Spleen (tissue), 11 donors: ENCODE data around the gene FEM1B. TPM values are rescaled to one million over a fixed set of nuclear protein-coding genes. Genes with fewer than 3 reads are reported as not detected.

ENCODE experiments used
- DNase-seq: peaks from one replicate; pipeline ENCODE4 v3.0.0-alpha.2; 2020
- H3K27ac ChIP-seq, 8 donors: fragments of 200-600 bp; sonication (generic) in 7 of 8; 1 replicate in 4 of 8; 2 replicates in 4 of 8; pipeline versions ENCODE4 v1.5.0 to v1.8.0; 2016 to 2021; ENCODE audit warnings: inconsistent platforms in 4 of 8, mild to moderate bottlenecking in 4 of 8, moderate library complexity in 1 of 8
- H3K27me3 ChIP-seq, 7 donors: fragments of 200-600 bp; sonication (generic) in 6 of 7; replicated peaks in 1 of 7; 1 replicate in 4 of 7; 2 replicates in 3 of 7; pipeline versions ENCODE4 v1.5.0 to v1.8.0; 2016 to 2021; ENCODE audit warnings: inconsistent platforms in 3 of 7, mild to moderate bottlenecking in 1 of 7
- H3K36me3 ChIP-seq, 6 donors: fragments of 200-600 bp; sonication (generic) in 5 of 6; 1 replicate in 4 of 6; 2 replicates in 2 of 6; pipeline versions ENCODE4 v1.5.0 to v1.8.0; 2016 to 2021; ENCODE audit warnings: inconsistent platforms in 2 of 6
- H3K4me1 ChIP-seq, 6 donors: fragments of 200-600 bp; sonication (generic) in 5 of 6; 1 replicate in 3 of 6; 2 replicates in 3 of 6; pipeline versions ENCODE4 v1.5.0 to v1.8.0; 2016 to 2021; ENCODE audit warnings: inconsistent platforms in 3 of 6
- H3K4me3 ChIP-seq, 8 donors: fragments of 200-600 bp; sonication (generic) in 7 of 8; 1 replicate in 4 of 8; 2 replicates in 4 of 8; pipeline versions ENCODE4 v1.5.0 to v1.8.0; 2016 to 2021; ENCODE audit warnings: inconsistent platforms in 4 of 8, mild to moderate bottlenecking in 4 of 8, moderate library complexity in 2 of 8
- H3K9me3 ChIP-seq, 8 donors: fragments of 200-600 bp; sonication (generic) in 7 of 8; 1 replicate in 4 of 8; 2 replicates in 4 of 8; pipeline versions ENCODE4 v1.5.0 to v1.8.0; 2016 to 2021; ENCODE audit warnings: inconsistent platforms in 4 of 8
- POLR2A ChIP-seq, 3 donors: fragments of 450-650 bp; IDR thresholded peaks; one replicate each; pipeline ENCODE4 v1.5.1; 2017; ENCODE audit warnings: antibody characterized with exemption in 3 of 3, mild to moderate bottlenecking in 1 of 3
- POLR2AphosphoS5 ChIP-seq, 3 donors: sonication (generic); formaldehyde crosslinking; IDR thresholded peaks; one replicate each; pipeline ENCODE4 v1.5.1; 2017; ENCODE audit warnings: antibody characterized with exemption in 3 of 3
- WGBS, 5 donors: extraction: QIAGEN DNeasy Blood & Tissue Kit in 3 of 5; methylation state at CpG; one replicate each; pipeline versions ENCODE4 v1.1.5 to v1.1.7; 2013 to 2018; 5-methylcytosine and 5-hydroxymethylcytosine counted together
- intact Hi-C: fragments of 100-400 bp; cut with DNase I; formaldehyde crosslinking; loops from one replicate; pipeline ENCODE4 v1.15.0; 2023; ENCODE audit warnings: low total_unique reads
- polyA plus RNA-seq, 3 donors: library from polyadenylated mRNA; stranded (reverse); fragments of 200-250 nt; gene quantifications; one replicate each; pipeline ENCODE4 v1.2.1, GENCODE V29; 2013
- total RNA-seq, 7 donors: library from RNA; depleted of rRNA in 3 of 7; stranded (reverse); fragments of >200 nt in 3 of 7; fragmentation: NEBNext Ultra II Directional in 4 of 7; extraction: Animal tissue kit (Norgen Biotek cat#: 25700) in 4 of 7; gene quantifications; one replicate each; pipeline versions ENCODE4 v1.1.0 to v1.2.1, GENCODE V29; 2016 to 2021
- TF ChIP-seq, protein P1 (sequence below), 11 experiments: fragments of 200-600 bp in 7 of 11; fragments of 450-650 bp in 4 of 11; sonication (generic) in 4 of 11; IDR thresholded peaks in 8 of 11; conservative IDR thresholded peaks in 3 of 11; 1 replicate in 7 of 11; 2 replicates in 4 of 11; pipeline versions ENCODE4 v1.4.0 to v1.8.0; 2016 to 2021; ENCODE audit warnings: antibody characterized with exemption in 11 of 11, inconsistent platforms in 4 of 11, mild to moderate bottlenecking in 1 of 11
- donor health status: healthy with polysubstance abuse.
- donor health status: DM: no; HTN: no; CAD: no; lungs with moderate emphysema.
- donor health status: DM: no; HTN: no; CAD: no.
- donor health status: Bipolar disorder and iron deficiency.
- donor health status: healthy.
- donor health status: DM: no; HTN: no; CAD: no.
- donor health status: DM: yes; HTN: yes; CAD: no.

The FEM1B gene
- total and polyA plus RNA-seq, 10 donors = 6.2 to 63.5 (median 44.9) TPM

DNA sequence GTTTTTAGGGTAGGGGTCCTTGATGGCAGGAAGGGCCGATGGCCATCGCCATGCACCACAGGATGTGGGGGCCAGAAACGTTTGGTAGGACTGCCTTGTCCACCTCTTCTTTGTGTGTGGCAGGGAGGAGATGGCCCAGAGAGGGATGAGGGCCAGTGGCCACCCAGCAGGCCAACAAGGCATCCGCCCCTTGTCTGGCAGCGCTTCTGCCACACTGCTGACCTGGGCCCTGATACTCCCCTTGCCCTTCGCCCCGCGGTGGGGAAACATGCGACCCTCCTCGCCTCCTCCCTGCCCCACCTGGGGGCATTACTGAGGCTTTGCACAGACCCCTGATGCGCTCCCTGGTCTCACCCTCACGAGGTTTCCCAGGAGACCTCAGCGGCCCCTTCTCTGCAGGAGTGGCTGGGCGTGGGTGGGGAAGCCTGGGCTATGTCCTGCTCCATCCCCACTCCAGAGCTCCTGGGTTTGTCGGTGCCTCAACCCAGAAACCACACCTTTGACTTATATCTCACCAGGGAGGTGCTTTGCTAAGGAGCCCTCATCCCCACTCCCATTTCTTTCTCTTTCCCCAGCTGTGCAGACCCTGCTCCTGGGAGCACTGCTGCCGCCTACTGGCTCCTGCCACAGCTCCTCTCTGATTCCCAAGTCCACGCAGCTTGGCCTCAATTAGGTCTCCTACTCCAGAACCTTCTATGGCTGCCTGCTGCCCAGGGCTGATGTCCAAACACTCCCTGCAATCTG, 38.7 kb downstream of the FEM1B start:
- intact Hi-C loops = no loop called here
- WGBS, 5 donors = 77 to 85% (median 81%) methylated on average over 15 to 17 of the region's 17 CpGs
- Histone ChIP-seq H3K4me3 (no peak overlapping the region), H3K27ac (no peak overlapping the region), H3K36me3 (no peaks in the 10 kb centered on the region), H3K27me3 (no peaks in the 10 kb centered on the region), H3K9me3 (no peaks in the 10 kb centered on the region), H3K4me1 (no peaks in the 10 kb centered on the region)
- TF ChIP-seq POLR2AphosphoS5 (IDR thresholded peaks at IDR 0.05) (no peak), POLR2A (IDR thresholded peaks at IDR 0.05) (no peak)
- TF ChIP-seq, protein P1, sequence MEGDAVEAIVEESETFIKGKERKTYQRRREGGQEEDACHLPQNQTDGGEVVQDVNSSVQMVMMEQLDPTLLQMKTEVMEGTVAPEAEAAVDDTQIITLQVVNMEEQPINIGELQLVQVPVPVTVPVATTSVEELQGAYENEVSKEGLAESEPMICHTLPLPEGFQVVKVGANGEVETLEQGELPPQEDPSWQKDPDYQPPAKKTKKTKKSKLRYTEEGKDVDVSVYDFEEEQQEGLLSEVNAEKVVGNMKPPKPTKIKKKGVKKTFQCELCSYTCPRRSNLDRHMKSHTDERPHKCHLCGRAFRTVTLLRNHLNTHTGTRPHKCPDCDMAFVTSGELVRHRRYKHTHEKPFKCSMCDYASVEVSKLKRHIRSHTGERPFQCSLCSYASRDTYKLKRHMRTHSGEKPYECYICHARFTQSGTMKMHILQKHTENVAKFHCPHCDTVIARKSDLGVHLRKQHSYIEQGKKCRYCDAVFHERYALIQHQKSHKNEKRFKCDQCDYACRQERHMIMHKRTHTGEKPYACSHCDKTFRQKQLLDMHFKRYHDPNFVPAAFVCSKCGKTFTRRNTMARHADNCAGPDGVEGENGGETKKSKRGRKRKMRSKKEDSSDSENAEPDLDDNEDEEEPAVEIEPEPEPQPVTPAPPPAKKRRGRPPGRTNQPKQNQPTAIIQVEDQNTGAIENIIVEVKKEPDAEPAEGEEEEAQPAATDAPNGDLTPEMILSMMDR (IDR thresholded peaks at IDR 0.05 in 8 of 11, conservative IDR thresholded peaks at IDR 0.05 in 3 of 11) = no peak
- peak; percentile 50 for DNase-seq

DNA sequence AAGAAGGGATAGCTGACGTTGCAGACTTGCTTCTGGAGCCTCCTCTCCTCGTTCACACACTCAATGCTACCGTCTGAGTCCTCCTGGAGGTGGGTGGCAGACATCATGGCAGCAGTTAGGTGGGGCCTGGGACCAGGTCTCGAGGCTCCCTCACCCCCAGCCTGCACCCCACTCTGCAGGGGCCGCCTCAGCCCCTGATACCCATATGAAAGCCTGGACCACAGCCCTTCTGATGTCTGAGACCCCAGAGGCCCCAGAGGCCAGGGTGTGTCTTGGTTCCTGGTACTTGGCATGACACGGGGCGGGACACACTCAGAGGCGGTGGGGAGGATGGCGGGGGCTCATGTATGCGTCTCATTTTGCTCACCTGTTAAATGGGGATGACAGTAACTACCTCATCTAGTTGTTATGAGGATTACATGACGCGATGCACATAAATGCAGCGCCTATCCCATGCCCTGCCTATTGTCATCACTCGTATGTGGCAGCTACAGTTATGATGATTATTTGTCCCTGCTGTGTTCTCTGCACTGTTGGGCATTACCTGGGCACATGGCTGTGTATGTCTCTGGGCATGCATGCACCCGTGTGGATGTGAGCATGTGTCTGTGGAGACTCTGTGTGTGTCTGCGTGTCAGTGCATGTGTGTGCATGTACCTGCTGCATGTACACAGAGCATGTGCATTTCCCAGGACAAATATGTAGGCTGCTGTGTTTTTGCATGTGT, 39.9 kb downstream of the FEM1B start:
- intact Hi-C loops = no loop called here
- DNase-seq = peak; percentile 64
- H3K36me3 ChIP-seq = no peaks in the 10 kb centered on the region
- no peak overlapping the region for H3K27ac ChIP-seq
- H3K9me3 ChIP-seq = no peaks in the 10 kb centered on the region
- TF ChIP-seq POLR2A (IDR thresholded peaks at IDR 0.05) (no peak), POLR2AphosphoS5 (IDR thresholded peaks at IDR 0.05) (no peak)
- TF ChIP-seq, protein P1 (IDR thresholded peaks at IDR 0.05 in 8 of 11, conservative IDR thresholded peaks at IDR 0.05 in 3 of 11) = no peak
- H3K4me3 ChIP-seq = no peak overlapping the region
- no peaks in the 10 kb centered on the region for H3K4me1 ChIP-seq
- no peaks in the 10 kb centered on the region for H3K27me3 ChIP-seq
- 87 to 95% (median 89%) methylated on average over 16 of the region's 16 CpGs for WGBS, 5 donors

DNA sequence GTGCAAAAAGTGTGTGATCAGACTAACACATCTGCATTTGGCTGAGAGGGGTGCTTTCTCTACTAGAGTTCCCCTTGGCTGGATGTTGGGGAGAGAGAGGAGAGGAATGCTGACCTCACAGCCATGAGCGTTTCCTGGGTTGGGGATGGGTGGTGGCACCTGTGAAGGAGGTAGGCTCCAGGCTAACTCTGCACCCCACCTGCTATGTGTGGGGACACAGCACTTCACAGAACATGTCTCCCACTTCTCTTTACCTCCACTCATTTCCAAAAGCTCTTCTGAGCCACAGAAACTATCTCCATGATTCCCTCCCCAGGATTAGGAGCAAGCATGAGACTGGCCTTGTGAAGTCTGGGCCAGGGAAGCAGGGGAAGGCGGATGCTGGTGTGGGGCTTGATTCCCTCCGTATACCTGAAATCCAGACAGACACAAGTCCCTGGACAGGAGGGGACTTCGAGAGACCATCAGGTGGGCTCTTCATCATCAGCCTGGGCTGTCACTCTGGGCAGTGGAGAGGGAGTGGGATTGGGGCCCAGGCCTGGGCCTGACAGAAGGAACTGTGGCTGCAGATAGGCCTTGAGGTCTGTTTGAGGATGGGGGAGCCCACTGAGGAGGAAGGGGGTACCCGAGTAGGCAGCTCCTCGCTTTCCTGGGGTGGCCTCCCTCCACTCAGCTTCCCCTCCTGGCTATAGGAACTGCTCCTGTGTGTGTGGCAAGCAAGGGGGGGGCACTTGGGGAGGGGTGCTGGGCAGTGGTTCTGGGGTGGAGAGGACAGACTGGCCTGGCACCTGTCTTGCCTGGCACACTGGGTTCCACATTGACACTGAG, 40.7 kb downstream of the FEM1B start:
- DNase-seq = peak; percentile 32
- Histone ChIP-seq H3K4me3 (no peak overlapping the region), H3K4me1 (no peaks in the 10 kb centered on the region), H3K27ac (no peak overlapping the region), H3K27me3 (no peaks in the 10 kb centered on the region), H3K9me3 (no peaks in the 10 kb centered on the region), H3K36me3 (no peaks in the 10 kb centered on the region)
- WGBS, 5 donors = 74 to 94% (median 79%) methylated on average over 3 to 6 of the region's 6 CpGs
- intact Hi-C loops = no loop called here
- TF ChIP-seq, protein P1 (IDR thresholded peaks at IDR 0.05 in 8 of 11, conservative IDR thresholded peaks at IDR 0.05 in 3 of 11) = no peak
- TF ChIP-seq POLR2AphosphoS5 (IDR thresholded peaks at IDR 0.05) = no peak
- no peak for TF ChIP-seq POLR2A (IDR thresholded peaks at IDR 0.05)
